Esophagus muscularis mucosa (tissue), 4 donors: ENCODE data around the gene USP48. TPM values are rescaled to one million over a fixed set of nuclear protein-coding genes. Genes with fewer than 3 reads are reported as not detected.
"Not testable (repeated sequence)": the region's sequence is repeated elsewhere in the genome, so short reads cannot be mapped to it uniquely, and the experiment has no call there.

Source experiments
- DNase-seq: peaks from one replicate; pipeline ENCODE4 v3.0.0-alpha.2; 2017; ENCODE audit errors: extremely low spot score
- H3K27ac ChIP-seq, 4 donors: fragments of 200-600 bp; sonication (generic); replicated peaks in 1 of 4; 1 replicate in 3 of 4; 2 replicates in 1 of 4; pipeline ENCODE4 v1.5.1; 2016 to 2019; ENCODE audit warnings: mild to moderate bottlenecking in 1 of 4
- H3K27me3 ChIP-seq, 4 donors: fragments of 200-600 bp; sonication (generic); one replicate each; pipeline versions ENCODE4 v1.5.1 to v1.6.0; 2016 to 2019
- H3K36me3 ChIP-seq, 4 donors: fragments of 200-600 bp; sonication (generic); one replicate each; pipeline ENCODE4 v1.5.1; 2016 to 2019
- H3K4me1 ChIP-seq, 4 donors: fragments of 200-600 bp; sonication (generic); one replicate each; pipeline ENCODE4 v1.5.1; 2016 to 2019
- H3K4me3 ChIP-seq, 4 donors: fragments of 200-600 bp; sonication (generic); 1 replicate in 2 of 4; 2 replicates in 2 of 4; pipeline ENCODE4 v1.5.1; 2016 to 2019; ENCODE audit warnings: mild to moderate bottlenecking in 4 of 4, moderate library complexity in 1 of 4
- H3K9me3 ChIP-seq, 4 donors: fragments of 200-600 bp; sonication (generic); 1 replicate in 3 of 4; 2 replicates in 1 of 4; pipeline ENCODE4 v1.5.1; 2016 to 2019
- EP300 ChIP-seq: sonication (generic); formaldehyde crosslinking; IDR thresholded peaks from one replicate; pipeline ENCODE4 v1.6.1; 2017; ENCODE audit warnings: antibody characterized with exemption
- POLR2A ChIP-seq: fragments of 450-650 bp; IDR thresholded peaks from one replicate; pipeline ENCODE4 v1.6.1; 2017; ENCODE audit warnings: antibody characterized with exemption, moderate library complexity, mild to moderate bottlenecking, low read depth
- POLR2AphosphoS5 ChIP-seq, 2 donors: sonication (generic); formaldehyde crosslinking; IDR thresholded peaks; one replicate each; pipeline ENCODE4 v1.6.1; 2017; ENCODE audit warnings: antibody characterized with exemption in 2 of 2
- WGBS: methylation state at CpG from one replicate; pipeline ENCODE4 v1.1.5; 2018; 5-methylcytosine and 5-hydroxymethylcytosine counted together
- intact Hi-C: fragments of 100-400 bp; cut with DNase I; formaldehyde crosslinking; loops from one replicate; pipeline ENCODE4 v1.15.1; 2023
- total RNA-seq, 4 donors: library from RNA; depleted of rRNA; stranded (reverse); fragments of >200 nt; gene quantifications; one replicate each; pipeline versions ENCODE4 v1.1.0 to v1.2.1, GENCODE V29; 2016
- TF ChIP-seq, protein P1 (sequence below), 3 experiments: fragments of 200-600 bp in 2 of 3; fragments of 450-650 bp in 1 of 3; sonication (generic) in 2 of 3; IDR thresholded peaks; one replicate each; pipeline ENCODE4 v1.5.1; 2017 to 2019; ENCODE audit warnings: antibody characterized with exemption in 3 of 3, mild to moderate bottlenecking in 2 of 3, moderate library complexity in 1 of 3

The USP48 gene
- total RNA-seq, 4 donors from 2014 or later = 29.3 to 46.5 (median 37.7) TPM

DNA sequence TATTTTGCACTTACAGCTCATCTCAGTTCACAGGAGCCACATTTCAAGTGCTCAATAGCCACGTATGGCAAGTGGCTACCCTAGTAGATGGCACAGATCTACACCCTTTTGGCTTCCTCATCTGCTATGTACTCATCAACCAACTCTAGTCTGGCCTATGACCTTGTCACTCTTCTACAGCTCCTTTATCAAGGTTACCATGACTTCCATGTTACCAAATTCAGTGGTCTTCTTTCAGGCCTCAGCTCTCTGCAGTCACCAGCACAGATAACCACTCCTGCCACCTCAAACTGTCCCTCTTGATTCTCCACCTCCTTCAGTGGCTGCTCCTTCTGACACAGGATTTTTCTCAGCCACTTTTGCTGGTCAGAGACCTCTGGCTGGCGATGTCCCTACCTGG lies 11.7 kb upstream of the USP48 start:
- Histone ChIP-seq H3K4me3 (no peak overlapping the region), H3K4me1 (no peaks in the 10 kb centered on the region), H3K9me3 (no peaks in the 10 kb centered on the region), H3K27me3 (no peaks in the 10 kb centered on the region), H3K36me3 (no peaks in the 10 kb centered on the region), H3K27ac (no peak overlapping the region)
- 82% methylated on average over 2 of the region's 2 CpGs for WGBS
- TF ChIP-seq EP300 = no peak
- no peak for TF ChIP-seq POLR2A
- no peak for TF ChIP-seq POLR2AphosphoS5 (IDR thresholded peaks at IDR 0.05)
- TF ChIP-seq, protein P1, sequence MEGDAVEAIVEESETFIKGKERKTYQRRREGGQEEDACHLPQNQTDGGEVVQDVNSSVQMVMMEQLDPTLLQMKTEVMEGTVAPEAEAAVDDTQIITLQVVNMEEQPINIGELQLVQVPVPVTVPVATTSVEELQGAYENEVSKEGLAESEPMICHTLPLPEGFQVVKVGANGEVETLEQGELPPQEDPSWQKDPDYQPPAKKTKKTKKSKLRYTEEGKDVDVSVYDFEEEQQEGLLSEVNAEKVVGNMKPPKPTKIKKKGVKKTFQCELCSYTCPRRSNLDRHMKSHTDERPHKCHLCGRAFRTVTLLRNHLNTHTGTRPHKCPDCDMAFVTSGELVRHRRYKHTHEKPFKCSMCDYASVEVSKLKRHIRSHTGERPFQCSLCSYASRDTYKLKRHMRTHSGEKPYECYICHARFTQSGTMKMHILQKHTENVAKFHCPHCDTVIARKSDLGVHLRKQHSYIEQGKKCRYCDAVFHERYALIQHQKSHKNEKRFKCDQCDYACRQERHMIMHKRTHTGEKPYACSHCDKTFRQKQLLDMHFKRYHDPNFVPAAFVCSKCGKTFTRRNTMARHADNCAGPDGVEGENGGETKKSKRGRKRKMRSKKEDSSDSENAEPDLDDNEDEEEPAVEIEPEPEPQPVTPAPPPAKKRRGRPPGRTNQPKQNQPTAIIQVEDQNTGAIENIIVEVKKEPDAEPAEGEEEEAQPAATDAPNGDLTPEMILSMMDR (IDR thresholded peaks at IDR 0.05) = no peak
- intact Hi-C loops = no loop called here
- no peak for DNase-seq

DNA sequence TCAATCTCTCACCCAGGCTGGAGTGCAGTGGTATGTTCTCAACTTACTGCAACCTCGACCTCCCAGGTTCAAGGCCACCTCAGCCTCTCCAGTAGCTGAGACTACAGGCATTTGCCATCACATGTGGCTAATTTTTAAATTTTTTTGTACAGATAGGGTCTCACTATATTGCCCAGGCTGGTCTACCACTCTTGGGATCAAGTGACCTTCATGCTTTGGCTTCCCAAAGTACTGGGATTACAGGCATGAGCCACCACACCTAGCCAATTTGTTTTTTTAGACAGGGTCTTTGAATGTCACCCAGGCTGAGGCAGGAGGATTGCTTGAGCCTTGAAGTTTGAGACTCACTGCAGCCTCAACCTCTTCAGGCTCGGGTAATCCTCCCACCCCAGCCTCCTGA lies 10.2 kb upstream of the USP48 start:
- no peaks in the 10 kb centered on the region for H3K4me1 ChIP-seq
- H3K9me3 ChIP-seq = no peaks in the 10 kb centered on the region
- H3K27me3 ChIP-seq = no peaks in the 10 kb centered on the region
- TF ChIP-seq EP300 (no peak), POLR2AphosphoS5 (IDR thresholded peaks at IDR 0.05) (no peak), POLR2A (no peak)
- TF ChIP-seq, protein P1 (IDR thresholded peaks at IDR 0.05) = no peak
- DNase-seq = no peak
- H3K36me3 ChIP-seq = no peaks in the 10 kb centered on the region
- intact Hi-C loops = no loop called here
- no peak overlapping the region for H3K27ac ChIP-seq
- no peak overlapping the region for H3K4me3 ChIP-seq
- WGBS = 87% methylated on average over 2 of the region's 2 CpGs

DNA sequence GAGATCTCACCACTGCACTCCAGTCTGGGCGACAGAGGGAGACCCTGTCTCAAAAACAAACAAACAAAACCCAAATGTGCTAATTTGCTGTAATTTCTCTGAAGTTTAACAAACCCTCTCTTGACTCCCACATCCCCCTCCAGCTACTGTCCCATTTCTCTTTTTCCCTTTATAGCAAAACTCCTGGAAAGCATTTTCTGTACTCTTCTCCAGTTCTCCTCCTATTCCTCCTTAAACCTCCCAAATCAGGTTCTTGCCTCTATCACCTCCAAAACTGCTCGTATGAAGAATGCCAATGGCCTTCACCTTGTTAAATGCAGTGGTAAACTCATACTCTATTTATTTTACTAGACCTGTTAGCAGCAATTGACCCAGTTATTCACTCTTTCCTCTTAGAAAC lies 3.7 kb upstream of the USP48 start:
- intact Hi-C loops = no loop called here
- H3K36me3 ChIP-seq = no peaks in the 10 kb centered on the region
- H3K27ac ChIP-seq = no peak overlapping the region
- TF ChIP-seq, protein P1 (IDR thresholded peaks at IDR 0.05) = no peak
- H3K27me3 ChIP-seq = no peaks in the 10 kb centered on the region
- DNase-seq = no peak
- no peak overlapping the region for H3K4me3 ChIP-seq
- WGBS = 79% methylated on average over 2 of the region's 2 CpGs
- peaks cover 0 to 14% (median 12%) of the 10 kb centered on the region in 4 donors for H3K4me1 ChIP-seq
- no peaks in the 10 kb centered on the region for H3K9me3 ChIP-seq

DNA sequence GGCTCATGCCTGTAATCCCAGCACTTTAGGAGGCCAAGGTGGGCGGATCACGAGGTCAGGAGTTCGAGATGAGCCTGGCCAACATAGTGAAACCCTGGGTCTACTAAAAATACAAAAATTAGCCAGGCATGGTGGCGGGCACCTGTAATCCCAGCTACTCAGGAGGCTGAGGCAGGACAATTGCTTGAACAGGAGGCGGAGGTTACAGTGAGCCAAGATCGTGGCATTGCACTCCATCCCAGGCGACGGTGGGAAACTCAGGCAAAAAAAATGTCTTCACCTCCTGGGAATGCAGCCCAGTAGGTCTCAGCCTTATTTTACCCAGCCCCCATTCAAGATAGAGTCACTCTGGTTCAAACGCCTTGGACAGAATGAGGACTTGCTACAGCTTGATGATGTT lies 2.8 kb upstream of the USP48 start:
- H3K27me3 ChIP-seq, H3K9me3 ChIP-seq, H3K4me3 ChIP-seq, intact Hi-C loops, H3K36me3 ChIP-seq, H3K27ac ChIP-seq, DNase-seq: not testable (repeated sequence)
- peaks cover 9 to 23% (median 21%) of the 10 kb centered on the region in 4 donors for H3K4me1 ChIP-seq
- 93% methylated on average over 4 of the region's 9 CpGs for WGBS

GRCh38 chr1:21783679-21784603 lies 992 bp upstream of the USP48 start:
- Histone ChIP-seq H3K4me1 (peaks cover 15 to 41% (median 36%) of the 10 kb centered on the region in 4 donors), H3K27me3 (no peaks in the 10 kb centered on the region), H3K36me3 (no peaks in the 10 kb centered on the region), H3K4me3 (peak overlapping the region; percentile 88 to 99 (median 92)), H3K27ac (peak overlapping the region; percentile 94 to 99 (median 98)), H3K9me3 (no peaks in the 10 kb centered on the region)
- no peak for DNase-seq
- TF ChIP-seq, protein P1 (IDR thresholded peaks at IDR 0.05) = no peak
- peak in 1 of 2 donors; percentile 82 for TF ChIP-seq POLR2AphosphoS5 (IDR thresholded peaks at IDR 0.05)
- no peak for TF ChIP-seq EP300
- 54% methylated on average over 30 of the region's 32 CpGs for WGBS
- intact Hi-C loops = no loop called here
